Measurements from ENCODE around the gene NUPR2.
"Not testable (repeated sequence)": the region's sequence is repeated elsewhere in the genome, so short reads cannot be mapped to it uniquely, and the experiment has no call there.

The NUPR2 gene

DNA sequence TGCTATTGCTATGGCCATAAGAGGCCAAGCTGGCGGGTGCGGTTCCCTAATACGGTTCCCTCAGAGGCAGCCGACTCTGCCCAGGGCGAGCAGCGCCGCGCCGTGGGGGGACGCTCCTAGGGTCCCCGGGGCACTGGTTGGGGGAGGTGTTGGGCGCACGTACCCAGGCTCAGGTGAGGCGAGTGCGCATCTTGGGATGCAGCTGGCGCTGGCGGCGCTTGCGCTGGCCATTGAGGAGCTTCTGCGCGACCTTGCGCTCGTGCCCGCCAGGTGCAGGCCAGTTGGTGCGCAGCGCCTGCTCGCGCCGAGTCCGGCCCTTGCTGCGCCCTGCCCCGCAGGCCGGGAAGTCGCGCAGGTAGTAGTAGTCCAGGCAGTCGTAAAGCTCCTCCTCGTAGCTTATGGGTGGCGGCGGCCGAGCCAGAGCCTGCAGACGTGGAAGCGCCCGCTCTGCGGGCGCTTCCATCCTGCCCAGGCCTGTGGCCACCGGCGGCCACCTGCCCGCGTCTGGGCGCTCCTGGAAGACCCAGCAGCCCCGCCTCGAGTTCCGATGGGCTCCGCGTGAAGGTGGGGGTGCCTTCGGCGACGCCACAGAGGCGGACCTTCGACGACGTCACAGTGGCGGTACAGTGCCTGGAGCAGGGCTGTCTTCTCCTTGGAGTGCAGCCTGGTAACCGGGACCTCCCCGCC is at the start of gene NUPR2:
NUPR2 (minus strand) TSS at position 566 of the 687 bp plus-strand sequence; CDS start at position 463, 103 bp downstream.
- no peak for DNase-seq (ENCODE audit: low read depth in 2 of 3, low spot score in 2 of 3)

GRCh38 chr7:56157238-56157790 is 41.1 kb upstream of the NUPR2 start:
- DNase-seq (ENCODE audit: low read depth in 2 of 3, low spot score in 2 of 3): no peak

DNA sequence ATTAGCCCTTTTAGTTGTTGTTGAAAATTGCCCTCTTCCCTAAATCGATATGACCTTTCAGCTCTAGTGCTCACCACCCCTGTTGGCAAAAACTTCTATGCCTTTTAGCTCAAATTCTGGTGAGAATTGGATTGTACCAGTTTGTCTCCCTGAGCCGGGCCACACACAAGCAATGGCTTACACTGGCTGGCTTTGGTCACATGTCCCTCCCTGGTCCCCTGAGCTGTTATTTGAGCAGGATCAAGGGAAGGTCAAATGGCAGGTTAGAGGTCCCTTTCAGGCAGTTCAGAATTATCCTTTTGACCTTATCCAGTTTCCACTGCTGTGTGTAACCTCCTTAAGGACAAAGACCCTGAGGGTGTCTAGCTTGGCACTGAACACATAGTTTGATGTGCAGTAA is 14.8 kb upstream of the NUPR2 start:
- DNase-seq (ENCODE audit: low read depth in 2 of 3, low spot score in 2 of 3): not testable (repeated sequence)

- DNase-seq (ENCODE audit: low read depth in 2 of 3, low spot score in 2 of 3): no peak
These were observed 11.2 kb upstream of the NUPR2 start for GRCh38 chr7:56127241-56127975.

GRCh38 chr7:56125831-56126230 is 9.6 kb upstream of the NUPR2 start:
- no peak for DNase-seq (ENCODE audit: low read depth in 2 of 3, low spot score in 2 of 3)

- DNase-seq (ENCODE audit: low read depth in 2 of 3, low spot score in 2 of 3): no peak
These were observed 8.8 kb upstream of the NUPR2 start for GRCh38 chr7:56124981-56125380.

DNA sequence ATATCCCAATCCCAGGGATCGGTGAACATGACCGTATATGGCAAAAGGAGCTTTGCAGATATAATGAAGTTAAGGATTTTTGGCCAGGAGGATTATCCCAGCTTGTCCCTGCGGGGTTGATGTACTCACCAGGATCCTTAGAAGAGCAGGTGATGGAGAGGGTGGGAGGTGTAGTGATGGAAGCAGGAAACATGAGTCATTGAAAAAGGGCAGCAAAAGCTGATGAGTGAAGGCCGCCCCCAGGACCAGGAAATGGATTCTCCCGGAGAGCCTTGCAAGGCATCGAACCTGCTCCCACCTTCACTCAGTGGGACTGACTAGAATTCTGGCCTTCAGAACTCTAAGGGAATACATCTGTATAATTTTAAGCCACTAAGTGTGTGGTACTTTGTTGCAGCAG is 5.2 kb upstream of the NUPR2 start:
- DNase-seq (ENCODE audit: low read depth in 2 of 3, low spot score in 2 of 3): no peak

GRCh38 chr7:56112244-56112643 is 4.0 kb downstream of the NUPR2 start:
- not testable (repeated sequence) for DNase-seq (ENCODE audit: low read depth in 2 of 3, low spot score in 2 of 3)

DNA sequence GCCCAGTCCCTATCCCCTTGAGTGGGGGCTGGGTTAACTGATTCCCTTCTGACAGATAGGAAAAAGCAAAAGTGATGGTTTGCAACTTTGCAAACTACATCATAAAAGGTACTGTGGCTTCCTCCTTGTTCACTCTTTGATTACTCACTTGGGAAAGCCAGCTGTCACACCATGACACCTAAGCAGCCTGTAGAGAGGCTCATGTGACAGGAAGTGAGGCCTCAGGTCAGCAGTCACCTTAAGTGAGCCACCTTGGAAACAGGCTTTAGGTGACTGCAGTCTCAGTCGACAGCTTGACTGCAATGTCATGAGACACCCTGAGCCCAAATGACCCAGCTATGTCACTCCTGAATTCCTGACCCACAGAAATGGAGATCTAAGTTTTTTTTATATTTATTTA is 5.6 kb downstream of the NUPR2 start:
- no peak for DNase-seq (ENCODE audit: low read depth in 2 of 3, low spot score in 2 of 3)

GRCh38 chr7:56107954-56108258 is 8.3 kb downstream of the NUPR2 start:
- DNase-seq (ENCODE audit: low read depth in 2 of 3, low spot score in 2 of 3): no peak

- DNase-seq (ENCODE audit: low read depth in 2 of 3, low spot score in 2 of 3): peak; percentile 39 to 78 (median 70)
These were observed 9.8 kb downstream of the NUPR2 start, which contains the start of gene CHCHD2 for GRCh38 chr7:56106108-56107073. Gene CHCHD2, minus strand, starts transcription at chr7:56106476. Its CDS starts 63 bp downstream, at chr7:56106413.

DNA sequence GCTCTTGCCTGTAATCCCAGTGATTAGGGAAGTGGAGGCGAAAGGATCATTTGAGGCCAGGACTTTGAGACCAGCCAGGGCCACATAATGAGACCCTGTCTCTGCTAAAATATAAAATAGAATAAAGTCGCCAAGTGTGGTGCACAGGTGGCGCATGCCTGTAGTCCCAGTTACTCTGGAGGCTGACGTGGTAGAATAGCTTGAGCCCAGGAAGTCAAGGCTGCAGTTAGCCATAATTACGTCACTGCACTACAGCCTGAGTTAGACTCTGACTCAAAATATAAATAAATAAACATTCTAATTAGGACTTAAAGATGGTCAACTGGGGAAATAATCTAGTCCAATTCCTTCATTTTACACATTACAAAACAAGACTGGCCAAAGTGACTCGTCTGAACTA is 10.7 kb downstream of the NUPR2 start:
- DNase-seq (ENCODE audit: low read depth in 2 of 3, low spot score in 2 of 3): no peak

GRCh38 chr7:56104138-56104537 is 12.1 kb downstream of the NUPR2 start:
- DNase-seq (ENCODE audit: low read depth in 2 of 3, low spot score in 2 of 3): not testable (repeated sequence)

DNA sequence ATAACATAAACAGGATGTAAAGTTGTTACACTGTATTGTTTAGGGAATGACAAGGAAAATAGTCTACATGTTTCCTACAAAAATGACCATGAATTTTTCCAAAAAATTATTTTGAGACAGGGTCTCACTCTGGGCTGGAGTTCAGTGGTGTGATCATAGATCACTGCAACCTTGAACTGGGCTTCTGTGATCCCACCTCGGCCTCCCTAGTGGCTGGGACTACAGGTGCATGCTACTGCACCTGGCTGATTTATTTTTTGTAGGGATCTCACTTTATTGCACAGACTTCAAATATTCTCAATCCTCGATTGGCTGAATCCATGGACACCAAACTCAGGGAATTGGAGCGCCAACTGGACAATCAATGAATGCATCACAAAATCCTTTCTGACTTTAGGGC is 16.6 kb downstream of the NUPR2 start:
- DNase-seq (ENCODE audit: low read depth in 2 of 3, low spot score in 2 of 3): no peak

GRCh38 chr7:56098187-56099008 is 17.8 kb downstream of the NUPR2 start:
- not testable (repeated sequence) for DNase-seq (ENCODE audit: low read depth in 2 of 3, low spot score in 2 of 3)

DNA sequence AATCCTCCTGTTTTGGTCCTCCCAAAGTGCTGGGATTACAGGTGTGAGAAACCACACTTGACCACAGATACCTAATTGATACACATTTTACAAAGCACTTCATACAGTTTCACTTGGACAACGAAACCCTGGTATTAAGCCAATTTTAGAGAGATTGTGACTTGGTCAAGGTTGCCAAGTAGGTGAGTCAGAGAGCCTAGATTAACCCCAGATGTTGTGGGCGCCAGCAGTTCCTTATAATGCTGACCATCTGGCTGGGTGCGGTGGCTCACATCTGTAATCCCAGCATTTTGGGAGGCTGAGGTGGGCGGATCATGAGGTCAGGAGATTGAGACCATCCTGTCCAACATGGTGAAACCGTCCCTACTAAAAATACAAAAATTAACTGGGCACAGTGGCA is 18.5 kb downstream of the NUPR2 start:
- DNase-seq (ENCODE audit: low read depth in 2 of 3, low spot score in 2 of 3): no peak

GRCh38 chr7:56092789-56093531 is 23.3 kb downstream of the NUPR2 start, which contains the start of gene PHKG1:
Gene PHKG1, minus strand, starts transcription at chr7:56092952. Its CDS starts 4,011 bp downstream, at chr7:56088941.
- DNase-seq (ENCODE audit: low read depth in 2 of 3, low spot score in 2 of 3): no peak

DNA sequence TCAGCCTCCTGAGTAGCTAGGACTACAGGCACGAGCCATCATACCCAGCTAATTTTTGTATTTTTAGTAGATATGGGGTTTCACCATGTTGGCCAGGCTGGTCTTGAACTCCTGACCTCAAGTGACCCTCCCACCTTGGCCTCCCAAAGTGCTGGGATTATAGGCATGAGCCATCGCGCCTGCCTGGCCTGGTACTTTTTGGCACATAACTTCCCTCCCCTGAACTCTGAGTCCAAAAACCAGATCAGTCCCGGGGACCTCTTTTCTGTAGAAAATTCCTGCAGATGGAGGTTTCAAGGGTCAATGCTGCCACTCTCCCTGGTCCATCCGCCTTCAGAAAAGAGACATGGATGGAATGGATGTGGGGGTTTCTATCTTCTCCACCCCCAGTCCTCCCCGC is 23.8 kb downstream of the NUPR2 start:
- not testable (repeated sequence) for DNase-seq (ENCODE audit: low read depth in 2 of 3, low spot score in 2 of 3)

GRCh38 chr7:56091591-56091990 is 24.6 kb downstream of the NUPR2 start:
- no peak for DNase-seq (ENCODE audit: low read depth in 2 of 3, low spot score in 2 of 3)

DNA sequence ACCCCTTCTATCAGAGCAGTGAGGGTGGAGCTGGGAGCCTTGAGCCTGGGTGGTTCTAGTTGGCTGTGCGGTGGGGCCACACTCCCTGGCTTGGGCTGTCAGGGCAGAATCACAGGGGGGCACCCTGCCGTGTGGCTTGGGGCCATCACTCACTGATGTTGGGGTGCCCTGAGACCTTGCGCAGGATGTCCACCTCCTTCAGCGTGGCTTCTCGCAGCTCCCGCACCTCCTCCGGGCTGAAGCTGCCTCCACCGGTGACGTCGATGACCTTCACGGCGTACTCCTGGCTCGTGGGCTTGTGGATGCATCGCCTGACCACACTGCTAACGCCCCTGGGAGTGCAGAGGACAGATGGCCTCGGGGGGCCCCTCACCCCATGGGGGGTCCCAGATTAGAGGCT is 28.8 kb downstream of the NUPR2 start:
- no peak for DNase-seq (ENCODE audit: low read depth in 2 of 3, low spot score in 2 of 3)
